ENCODE results near the gene MICAL1. TPM values are rescaled to one million over a fixed set of nuclear protein-coding genes. Genes with fewer than 3 reads are reported as not detected.

MICAL1 gene
- polyA plus RNA-seq, 1 donor from 2014 or later = 54.2 TPM

- H4K20me1 ChIP-seq (ENCODE audit: insufficient read depth) = no peaks in the 10 kb centered on the region
- TF ChIP-seq EZH2 (IDR thresholded peaks at IDR 0.05; ENCODE audit: borderline replicate concordance, insufficient read depth, low read length, poor library complexity, severe bottlenecking) = no peak
- TF ChIP-seq EP300 (conservative IDR thresholded peaks at IDR 0.05; ENCODE audit: poor library complexity, severe bottlenecking) = no peak
- no peak for TF ChIP-seq CTCF (IDR thresholded peaks at IDR 0.05; ENCODE audit: poor library complexity, severe bottlenecking)
- TF ChIP-seq SMC3 (conservative IDR thresholded peaks at IDR 0.05; ENCODE audit: poor library complexity) = no peak
- no peak overlapping the region for H3K27ac ChIP-seq (ENCODE audit: low read length)
- H3F3A ChIP-seq (ENCODE audit: insufficient read depth, low read length, poor library complexity, severe bottlenecking) = no peaks in the 10 kb centered on the region
- H3K4me2 ChIP-seq (ENCODE audit: low read length) = no peak overlapping the region
- H3K36me3 ChIP-seq (ENCODE audit: insufficient read depth, low read length) = no peaks in the 10 kb centered on the region
- no peaks in the 10 kb centered on the region for H3K9me2 ChIP-seq (ENCODE audit: insufficient read depth, low read length)
- H3K27me3 ChIP-seq (ENCODE audit: insufficient read depth, low read depth, low read length) = no peaks in the 10 kb centered on the region
- no peak overlapping the region for H3K4me3 ChIP-seq (ENCODE audit: low read length)
- no peaks in the 10 kb centered on the region for H3K9me3 ChIP-seq (ENCODE audit: low read length)
- no peak overlapping the region for H2AFZ ChIP-seq (ENCODE audit: low read depth, low read length)
- no peak overlapping the region for H3K9ac ChIP-seq (ENCODE audit: low read length)
- H3K79me2 ChIP-seq (replicated peaks; ENCODE audit: insufficient read depth, low read length) = no peaks in the 10 kb centered on the region
Measured at GRCh38 chr6:109493865-109494264, 38.3 kb upstream of the MICAL1 start.

- Histone ChIP-seq H3K9me2 (ENCODE audit: insufficient read depth, low read length) (no peaks in the 10 kb centered on the region), H3K27ac (ENCODE audit: low read length) (no peak overlapping the region), H4K20me1 (ENCODE audit: insufficient read depth) (no peaks in the 10 kb centered on the region), H3F3A (ENCODE audit: insufficient read depth, low read length, poor library complexity, severe bottlenecking) (no peaks in the 10 kb centered on the region), H3K9ac (ENCODE audit: low read length) (no peak overlapping the region), H2AFZ (ENCODE audit: low read depth, low read length) (no peak overlapping the region), H3K27me3 (ENCODE audit: insufficient read depth, low read depth, low read length) (no peaks in the 10 kb centered on the region), H3K9me3 (ENCODE audit: low read length) (no peaks in the 10 kb centered on the region), H3K36me3 (ENCODE audit: insufficient read depth, low read length) (no peaks in the 10 kb centered on the region), H3K4me2 (ENCODE audit: low read length) (no peak overlapping the region), H3K79me2 (replicated peaks; ENCODE audit: insufficient read depth, low read length) (no peaks in the 10 kb centered on the region), H3K4me3 (ENCODE audit: low read length) (no peak overlapping the region)
- TF ChIP-seq REST (IDR thresholded peaks at IDR 0.05; ENCODE audit: borderline replicate concordance) (no peak), SMC3 (conservative IDR thresholded peaks at IDR 0.05; ENCODE audit: poor library complexity) (no peak), RAD21 (conservative IDR thresholded peaks at IDR 0.05) (no peak), POLR2AphosphoS5 (IDR thresholded peaks at IDR 0.05) (no peak), MXI1 (conservative IDR thresholded peaks at IDR 0.05; ENCODE audit: poor library complexity, severe bottlenecking) (no peak), CTCF (IDR thresholded peaks at IDR 0.05; ENCODE audit: poor library complexity, severe bottlenecking) (no peak), EZH2 (IDR thresholded peaks at IDR 0.05; ENCODE audit: borderline replicate concordance, insufficient read depth, low read length, poor library complexity, severe bottlenecking) (no peak), EP300 (conservative IDR thresholded peaks at IDR 0.05; ENCODE audit: poor library complexity, severe bottlenecking) (no peak)
Measured at GRCh38 chr6:109491207-109491938, 35.8 kb upstream of the MICAL1 start.

All from neural cell (in vitro differentiated cells).